ENCODE results near the gene LSM14A.
"Not testable (repeated sequence)": the region's sequence is repeated elsewhere in the genome, so short reads cannot be mapped to it uniquely, and the experiment has no call there.

Gene LSM14A

DNA sequence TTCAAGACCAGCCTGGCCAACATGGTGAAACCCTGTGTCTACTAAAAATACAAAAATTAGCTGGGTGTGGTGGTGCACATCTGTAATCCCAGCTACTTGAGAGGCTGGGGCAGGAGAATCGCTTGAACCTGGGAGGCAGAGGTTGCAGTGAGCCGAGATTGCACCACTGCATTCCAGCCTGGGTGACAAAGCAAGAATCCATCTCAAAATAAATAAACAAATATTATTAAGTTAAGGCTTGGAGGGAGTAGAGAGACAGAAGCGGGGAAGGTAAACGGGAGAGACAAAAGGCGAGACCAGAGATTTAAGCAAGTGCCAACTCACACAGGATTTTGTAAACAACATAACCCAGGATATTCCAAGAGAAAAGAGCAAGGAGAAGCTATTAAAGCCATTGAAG, 12.8 kb upstream of the LSM14A start:
- not testable (repeated sequence) for DNase-seq

DNA sequence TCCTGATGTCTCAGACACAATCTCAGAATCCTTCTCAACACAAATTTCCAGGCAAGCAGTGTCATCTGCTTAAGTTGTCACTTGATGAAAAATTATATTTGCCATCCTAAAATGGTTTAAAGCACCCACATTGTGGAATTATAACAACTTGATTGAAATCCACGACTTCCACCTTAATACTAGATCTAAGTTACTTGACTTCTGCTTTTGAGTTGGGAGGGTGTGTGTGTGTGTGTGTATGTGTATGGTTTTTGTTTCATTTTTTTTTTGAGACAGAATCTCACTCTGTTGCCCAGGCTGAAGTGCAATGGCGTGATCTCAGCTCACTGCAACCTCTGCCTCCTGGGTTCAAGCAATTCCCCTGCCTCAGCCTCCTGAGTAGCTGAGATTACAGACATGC, 10.4 kb upstream of the LSM14A start:
- not testable (repeated sequence) for DNase-seq

DNA sequence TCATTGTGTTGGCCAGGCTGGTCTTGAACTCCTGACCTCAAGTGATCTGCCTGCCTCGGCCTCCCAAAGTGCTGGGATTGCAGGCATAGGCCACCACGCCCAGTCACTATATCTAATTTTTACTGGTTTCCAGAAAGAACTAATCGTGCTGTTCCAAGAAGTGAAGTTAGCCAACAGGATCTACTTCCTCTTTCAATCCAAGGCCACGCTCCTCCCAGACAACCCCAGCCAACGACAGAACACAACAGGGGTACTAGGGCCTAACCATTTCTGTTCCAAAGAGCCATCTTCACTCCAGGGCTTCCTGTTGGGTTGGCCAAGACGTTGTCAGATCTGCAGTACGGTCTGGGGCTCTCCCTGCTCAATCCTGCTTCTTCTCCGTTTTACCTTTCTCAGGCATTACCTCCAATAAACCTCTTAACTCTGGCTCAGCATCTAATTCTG, 7.0 kb upstream of the LSM14A start:
- DNase-seq = no peak

- not testable (repeated sequence) for DNase-seq
Measured at GRCh38 chr19:34169475-34170199, 2.7 kb upstream of the LSM14A start.

GRCh38 chr19:34171539-34171876, 796 bp upstream of the LSM14A start:
- no peak for DNase-seq

- no peak for DNase-seq
Measured at GRCh38 chr19:34172661-34173192, 423 bp downstream of the LSM14A start.

DNA sequence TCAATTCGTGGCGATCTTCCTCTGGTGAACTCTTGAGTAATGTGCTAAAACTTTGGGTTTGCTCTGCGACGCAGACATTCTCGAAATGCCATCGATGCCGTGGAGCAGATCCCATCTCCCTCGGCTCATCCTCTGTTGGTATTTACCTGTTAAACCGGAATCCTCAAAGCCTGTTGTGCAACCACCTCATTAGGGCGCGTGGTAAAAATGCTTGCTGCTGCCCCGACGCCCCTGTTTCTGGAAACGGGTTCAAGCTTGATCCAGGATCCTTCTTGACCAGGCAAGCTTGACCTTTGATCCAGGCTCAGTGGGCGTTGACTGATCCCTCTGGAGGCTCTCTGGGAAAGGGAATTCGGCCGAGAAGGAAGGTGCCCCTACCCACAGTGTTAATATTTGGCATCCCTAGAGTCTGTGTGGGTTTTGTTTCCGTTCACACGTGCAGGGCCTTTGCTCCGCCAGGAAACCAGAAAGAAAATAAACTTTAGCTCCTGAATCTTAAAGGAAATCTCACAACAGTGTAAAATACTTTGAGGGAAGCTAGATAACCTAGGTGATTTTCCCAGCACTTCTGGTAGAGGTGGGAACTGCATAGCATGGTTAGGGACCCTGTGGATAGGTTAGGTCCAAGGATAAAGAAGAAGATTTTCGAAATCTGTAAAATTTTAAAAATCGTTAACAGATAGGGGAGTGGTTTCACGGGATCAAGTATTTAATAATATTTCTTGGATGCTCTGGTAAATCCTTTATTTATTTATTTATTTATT, 1.1 kb downstream of the LSM14A start:
- peak; percentile 84 for DNase-seq

- not testable (repeated sequence) for DNase-seq
Measured at GRCh38 chr19:34175173-34175572, 2.9 kb downstream of the LSM14A start.

DNA sequence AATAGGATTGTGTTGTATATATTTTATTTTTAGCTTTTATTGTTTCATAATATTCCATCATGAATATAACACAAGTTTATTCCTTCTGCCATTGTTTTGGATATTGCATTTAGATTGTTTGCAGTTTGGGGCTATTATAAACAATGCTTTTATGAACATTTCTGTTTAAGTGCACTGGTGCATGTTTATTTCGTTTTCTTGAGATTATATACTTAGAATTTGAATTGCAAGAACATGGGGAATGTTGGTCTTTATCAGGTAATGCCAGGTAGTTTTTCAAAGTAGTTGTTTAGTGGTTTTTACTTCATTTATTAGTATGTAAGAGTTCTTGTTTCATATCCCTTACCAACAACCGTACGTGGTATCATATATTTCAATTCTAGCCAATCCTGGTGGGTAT, 4.3 kb downstream of the LSM14A start:
- no peak for DNase-seq

DNA sequence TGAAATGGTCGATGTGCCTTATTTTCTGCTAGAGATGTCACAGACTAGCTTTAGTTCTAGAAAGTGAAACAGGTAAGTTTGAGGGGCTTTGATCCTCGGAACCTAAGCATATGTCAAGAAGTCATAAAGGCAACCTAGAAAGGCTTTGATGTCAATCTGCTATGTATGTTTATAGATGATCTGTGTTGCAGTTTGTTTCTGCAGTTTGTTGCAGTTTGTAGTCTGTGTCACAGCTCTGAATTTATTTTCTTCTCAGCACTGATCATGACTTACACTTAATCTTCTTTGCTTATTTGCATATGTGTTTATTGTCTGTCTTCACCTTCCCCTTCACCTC, 5.9 kb downstream of the LSM14A start:
- no peak for DNase-seq

DNA sequence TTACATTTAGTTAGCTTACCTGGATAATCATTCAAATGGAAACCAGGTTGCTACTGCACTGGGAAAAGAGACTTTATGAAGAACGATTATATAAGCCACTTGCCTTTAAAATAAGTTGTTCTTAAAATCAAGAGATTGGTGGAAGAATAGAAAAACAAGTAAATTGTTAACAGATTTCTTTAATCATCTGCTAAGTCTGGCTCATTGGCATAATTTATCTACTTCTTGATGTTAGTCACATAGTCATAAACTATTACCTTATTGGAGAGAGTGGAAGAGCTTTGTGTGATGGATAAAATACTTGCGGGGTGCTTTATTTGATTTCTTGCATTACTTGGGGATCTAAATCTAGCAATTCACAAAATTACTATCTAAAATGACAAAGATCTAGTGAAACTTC, 6.8 kb downstream of the LSM14A start:
- DNase-seq = no peak

- no peak for DNase-seq
Measured at GRCh38 chr19:34180273-34180672, 8.0 kb downstream of the LSM14A start.

GRCh38 chr19:34180709-34181108, 8.4 kb downstream of the LSM14A start:
- DNase-seq = no peak

DNA sequence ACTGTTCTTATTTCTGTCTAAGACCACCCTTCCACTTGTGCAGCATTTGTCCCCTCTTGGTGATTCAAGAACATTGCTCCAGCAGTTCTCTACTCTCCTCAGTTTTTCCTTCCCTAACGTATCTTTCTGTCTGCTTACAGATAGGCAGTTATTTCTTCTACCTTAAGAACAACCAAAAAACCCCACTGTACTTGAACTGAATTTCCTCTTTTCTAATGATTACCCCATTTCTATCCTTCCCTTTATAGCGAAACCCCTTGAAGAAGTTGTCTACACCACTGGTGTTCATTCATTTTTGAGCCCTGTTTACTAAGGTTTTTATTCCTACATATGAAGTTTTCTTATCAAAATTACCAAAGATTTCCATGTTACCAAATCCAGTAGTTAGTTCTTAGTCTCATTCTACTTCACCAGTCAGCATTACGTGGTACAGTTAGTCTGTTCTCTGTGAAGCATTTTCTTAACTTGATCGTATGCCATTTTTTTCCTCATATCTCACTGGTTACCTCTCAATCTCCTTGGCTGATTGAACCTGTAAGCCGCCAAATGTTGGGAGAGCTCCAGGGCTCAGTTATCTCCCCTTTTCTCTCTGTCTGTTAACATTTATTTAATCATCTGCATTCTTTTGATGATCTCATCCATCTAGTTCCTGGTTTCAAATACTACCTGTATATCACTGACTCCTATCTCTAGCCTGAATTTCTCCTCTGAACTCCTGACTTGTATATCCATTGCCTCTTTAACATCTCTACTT, 9.0 kb downstream of the LSM14A start:
- DNase-seq = no peak

GRCh38 chr19:34182125-34182524, 9.8 kb downstream of the LSM14A start:
- DNase-seq = no peak

GRCh38 chr19:34184880-34185491, 12.7 kb downstream of the LSM14A start:
- DNase-seq = no peak

DNA sequence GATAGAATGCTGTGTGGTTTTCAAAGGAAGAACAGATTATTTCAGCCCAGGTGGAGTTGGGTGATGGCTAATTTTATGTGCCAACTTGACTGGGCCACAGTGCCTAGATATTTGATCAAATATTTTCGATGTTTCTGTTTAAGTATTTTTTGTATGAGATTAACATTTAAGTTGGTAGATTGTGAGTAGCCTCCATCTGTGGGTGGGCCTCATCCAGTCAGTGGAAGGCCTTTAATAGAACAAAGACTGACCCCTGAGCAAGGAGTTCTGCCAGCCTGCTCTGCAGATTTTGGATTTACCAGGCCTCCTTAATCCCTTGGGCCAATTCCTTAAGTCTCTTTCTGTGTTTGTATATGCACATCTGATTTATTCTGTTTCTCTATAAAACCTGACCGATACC, 13.9 kb downstream of the LSM14A start:
- DNase-seq = no peak

DNA sequence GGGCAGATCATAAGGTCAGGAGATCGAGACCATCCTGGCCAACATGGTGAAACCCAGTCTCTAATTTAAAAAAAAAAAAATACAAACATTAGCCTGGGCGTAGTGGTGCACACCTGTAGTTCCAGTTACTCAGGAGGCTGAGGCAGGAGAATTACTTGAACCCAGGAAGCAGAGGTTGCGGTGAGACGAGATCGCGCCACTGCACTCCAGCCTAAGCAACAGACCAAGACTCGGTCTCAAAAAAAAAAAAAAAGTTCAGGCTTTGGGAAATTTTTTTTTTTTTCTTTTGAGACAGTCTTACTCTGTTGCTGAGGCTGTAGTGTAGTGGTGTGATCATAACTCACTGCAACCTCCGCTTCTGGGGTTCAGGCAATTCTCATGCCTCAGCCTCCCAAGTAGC, 14.7 kb downstream of the LSM14A start:
- no peak for DNase-seq

DNA sequence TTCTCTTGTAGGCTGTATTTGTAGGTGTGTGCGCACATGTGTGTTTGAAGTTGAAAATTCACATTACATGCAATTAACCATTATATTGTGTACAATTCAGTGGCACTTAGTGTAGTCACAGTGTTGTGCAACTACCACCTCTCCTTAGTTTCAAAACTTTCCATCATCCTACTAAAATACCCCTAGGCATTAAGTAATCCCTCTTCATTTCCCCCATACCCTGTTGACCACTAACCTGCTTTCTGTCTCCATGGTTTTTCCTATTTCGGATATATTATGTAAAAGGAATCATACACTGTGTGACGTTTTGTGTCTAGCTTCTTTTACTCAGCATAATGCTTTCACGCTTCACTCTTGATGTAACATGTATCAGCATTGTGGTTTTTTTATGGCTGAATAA, 16.1 kb downstream of the LSM14A start:
- no peak for DNase-seq

GRCh38 chr19:34189199-34189916, 17.1 kb downstream of the LSM14A start:
- no peak for DNase-seq

DNA sequence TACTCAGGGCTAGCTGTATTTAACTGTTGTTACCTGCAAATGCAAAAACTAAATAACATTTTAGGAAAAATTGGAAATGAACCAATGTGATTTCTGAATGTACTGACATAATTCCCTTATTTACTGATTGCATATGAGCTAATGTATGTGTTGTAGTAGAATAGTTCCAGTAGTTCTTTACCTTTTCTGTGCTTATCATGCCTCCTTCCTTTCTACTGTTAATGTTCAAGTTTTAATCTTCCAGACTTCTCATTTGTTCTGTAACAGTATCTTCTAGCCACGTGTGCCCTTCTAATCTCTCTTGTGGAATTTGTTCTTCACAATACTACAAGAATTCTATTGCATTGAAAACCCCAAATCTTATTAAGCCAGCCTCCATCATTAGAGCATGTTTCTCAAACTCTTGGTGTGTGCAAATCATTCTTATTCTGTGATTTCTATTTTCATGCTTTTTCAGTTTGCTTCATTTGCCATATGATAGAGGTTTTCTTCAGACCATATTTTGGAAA, 17.7 kb downstream of the LSM14A start:
- no peak for DNase-seq

DNA sequence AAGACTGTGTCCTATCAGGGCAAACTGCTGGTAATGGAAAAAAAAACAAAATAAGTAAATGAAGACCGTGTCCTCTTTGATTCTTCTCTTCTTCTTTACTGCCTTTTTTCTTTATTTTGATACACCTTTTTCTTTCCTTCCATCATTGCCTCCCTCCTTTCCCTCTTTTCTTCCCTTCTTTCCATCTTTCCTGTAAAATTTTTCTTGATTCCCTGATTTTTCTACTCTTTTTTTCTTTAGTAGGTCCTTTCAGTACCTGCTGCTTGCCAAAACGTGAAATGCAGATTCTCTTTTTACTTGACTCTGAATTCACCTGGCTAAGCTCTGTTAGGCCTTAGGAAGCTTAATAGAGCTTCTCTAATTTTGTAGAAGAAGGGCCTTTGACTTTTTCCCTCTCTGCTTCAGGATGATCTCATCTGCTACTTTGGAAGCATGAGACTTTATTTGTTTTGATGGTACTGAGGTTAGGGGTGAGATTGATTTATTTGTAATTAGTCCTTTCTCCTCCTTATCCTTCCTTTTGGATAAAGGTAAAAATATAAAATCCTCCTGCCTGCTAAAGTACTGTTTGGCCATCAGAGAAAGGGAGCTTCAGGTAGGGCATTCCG, 19.2 kb downstream of the LSM14A start:
- DNase-seq = no peak

All from eye (tissue), 1 donor.